Measurements from ENCODE around the gene NR6A1.

NR6A1 gene

DNA sequence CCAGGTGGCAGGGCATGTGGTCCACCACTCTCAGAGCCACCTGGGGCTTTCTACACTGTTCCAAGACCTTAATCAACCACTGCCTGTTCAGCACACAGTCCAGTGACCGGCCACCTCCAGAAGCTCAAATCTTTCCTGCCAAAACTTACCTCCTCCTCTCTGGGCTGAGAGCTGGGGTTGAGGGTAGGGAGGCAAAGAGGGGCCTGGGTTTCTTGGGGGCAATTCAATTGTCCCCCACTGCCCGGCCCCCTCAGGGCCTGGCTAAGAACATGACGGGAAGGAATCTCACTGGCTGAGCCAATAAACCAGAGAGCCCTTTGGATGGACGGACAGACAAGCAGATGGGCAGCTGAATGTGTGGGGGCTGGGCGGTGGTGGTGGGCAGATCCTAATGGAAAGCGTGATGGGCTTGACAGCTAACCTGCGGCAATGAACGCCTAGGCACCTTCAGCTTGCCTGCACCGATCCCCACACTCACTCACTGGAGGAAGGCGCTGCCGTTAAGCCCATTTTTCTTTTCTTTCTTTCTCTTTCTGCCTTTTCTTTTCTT, 269.3 kb downstream of the NR6A1 start:
- no peak for DNase-seq

GRCh38 chr9:124500796-124501611, 270.1 kb downstream of the NR6A1 start:
- WGBS (ENCODE audit: extremely low coverage, insufficient coverage, low lambda C conversion rate): no CpG with 5 or more reads among the region's 12 CpGs
- no peak overlapping the region for H2AK5ac ChIP-seq (ENCODE audit: low read length)
- H3K79me1 ChIP-seq (ENCODE audit: low read length): no peaks in the 10 kb centered on the region
- no peaks in the 10 kb centered on the region for H3K36me3 ChIP-seq (ENCODE audit: control insufficient read depth, insufficient read depth, low read length)
- H3K4me3 ChIP-seq (ENCODE audit: low read length): no peak overlapping the region
- H3K23ac ChIP-seq (ENCODE audit: low read length): no peak overlapping the region
- H3K27ac ChIP-seq (ENCODE audit: low read depth, low read length): no peak overlapping the region
- no peak overlapping the region for H4K8ac ChIP-seq (ENCODE audit: low read depth, low read length)
- peak; percentile 43 for DNase-seq
- H3K79me2 ChIP-seq (ENCODE audit: control insufficient read depth, insufficient read depth, low read length): no peaks in the 10 kb centered on the region
- no peak overlapping the region for H2BK5ac ChIP-seq (ENCODE audit: low read length)
- H2BK15ac ChIP-seq (replicated peaks; ENCODE audit: low read depth): no peak overlapping the region
- no peaks in the 10 kb centered on the region for H3K4me1 ChIP-seq (ENCODE audit: control insufficient read depth, low read depth, low read length)
- no peak overlapping the region for H3K18ac ChIP-seq (ENCODE audit: low read length)
- H2BK120ac ChIP-seq (ENCODE audit: low read depth, low read length): no peak overlapping the region
- no peak overlapping the region for H3K9ac ChIP-seq (ENCODE audit: low read length)
- no peak overlapping the region for H3K4me2 ChIP-seq (ENCODE audit: low read length)
- H3K27me3 ChIP-seq (ENCODE audit: insufficient read depth, low read length, poor library complexity): peaks cover 31% of the 10 kb centered on the region
- no peak overlapping the region for H4K5ac ChIP-seq (ENCODE audit: low read length)
- H3K4ac ChIP-seq (ENCODE audit: low read depth, low read length): no peak overlapping the region
- no peak overlapping the region for H3K56ac ChIP-seq (ENCODE audit: low read length)

More for the DNA sequence above, 269.3 kb downstream of the NR6A1 start:
- Histone ChIP-seq H3K4me2 (ENCODE audit: low read length) (no peak overlapping the region), H3K79me1 (ENCODE audit: low read length) (no peaks in the 10 kb centered on the region), H3K4ac (ENCODE audit: low read depth, low read length) (no peak overlapping the region), H4K5ac (ENCODE audit: low read length) (no peak overlapping the region), H2AK5ac (ENCODE audit: low read length) (no peak overlapping the region), H2BK120ac (ENCODE audit: low read depth, low read length) (no peak overlapping the region), H3K36me3 (ENCODE audit: control insufficient read depth, insufficient read depth, low read length) (no peaks in the 10 kb centered on the region), H3K4me1 (ENCODE audit: control insufficient read depth, low read depth, low read length) (no peaks in the 10 kb centered on the region), H3K27me3 (ENCODE audit: insufficient read depth, low read length, poor library complexity) (peaks cover 31% of the 10 kb centered on the region), H3K79me2 (ENCODE audit: control insufficient read depth, insufficient read depth, low read length) (no peaks in the 10 kb centered on the region), H2BK15ac (replicated peaks; ENCODE audit: low read depth) (no peak overlapping the region), H3K4me3 (ENCODE audit: low read length) (no peak overlapping the region), H3K56ac (ENCODE audit: low read length) (no peak overlapping the region), H3K9ac (ENCODE audit: low read length) (no peak overlapping the region), H3K27ac (ENCODE audit: low read depth, low read length) (no peak overlapping the region), H4K8ac (ENCODE audit: low read depth, low read length) (no peak overlapping the region), H3K23ac (ENCODE audit: low read length) (no peak overlapping the region), H3K18ac (ENCODE audit: low read length) (no peak overlapping the region), H2BK5ac (ENCODE audit: low read length) (no peak overlapping the region)
- no CpG with 5 or more reads among the region's 11 CpGs for WGBS (ENCODE audit: extremely low coverage, insufficient coverage, low lambda C conversion rate)

DNA sequence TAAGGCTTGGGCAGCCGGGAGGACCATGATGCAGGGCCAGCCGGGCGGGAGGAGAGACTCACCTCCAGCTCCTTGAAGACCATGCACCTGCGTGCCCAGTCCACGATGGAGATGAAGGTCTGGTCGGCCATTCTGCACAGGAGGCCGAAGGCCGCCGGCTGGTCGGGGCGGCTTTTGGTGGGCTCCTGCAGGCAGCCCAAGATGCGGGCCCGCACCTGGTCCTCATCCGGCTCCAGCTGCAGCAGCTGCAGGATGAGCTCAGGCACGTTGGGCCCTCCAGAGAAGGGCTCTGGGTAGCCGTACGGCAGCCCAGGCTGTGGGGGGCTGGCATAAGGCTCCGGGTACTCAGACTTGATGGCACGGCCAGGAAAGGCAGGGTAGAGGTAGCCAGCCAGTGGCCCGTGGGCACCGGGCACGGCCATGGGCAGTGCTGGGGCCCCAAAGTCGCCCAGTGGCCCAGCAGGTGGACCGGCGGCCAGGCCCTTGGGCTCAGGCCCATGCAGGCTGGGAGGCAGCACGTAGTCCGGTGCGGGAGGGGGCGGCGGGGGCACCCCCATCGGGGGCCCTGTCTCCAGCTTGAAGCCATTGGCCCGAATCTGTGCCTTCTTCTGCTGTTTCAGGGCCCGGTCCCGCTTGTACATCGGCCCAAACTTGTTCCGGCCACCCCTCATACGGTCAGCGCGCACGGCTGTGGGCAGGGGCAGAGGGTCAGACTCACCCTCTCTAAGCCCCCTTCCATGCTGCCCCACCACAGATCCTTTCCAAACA, 270.9 kb downstream of the NR6A1 start:
- Histone ChIP-seq H3K79me2 (ENCODE audit: control insufficient read depth, insufficient read depth, low read length) (no peaks in the 10 kb centered on the region), H3K79me1 (ENCODE audit: low read length) (no peaks in the 10 kb centered on the region), H3K4me2 (ENCODE audit: low read length) (no peak overlapping the region), H4K5ac (ENCODE audit: low read length) (no peak overlapping the region), H3K56ac (ENCODE audit: low read length) (no peak overlapping the region), H2BK120ac (ENCODE audit: low read depth, low read length) (no peak overlapping the region), H3K36me3 (ENCODE audit: control insufficient read depth, insufficient read depth, low read length) (no peaks in the 10 kb centered on the region), H2BK15ac (replicated peaks; ENCODE audit: low read depth) (no peak overlapping the region), H3K27me3 (ENCODE audit: insufficient read depth, low read length, poor library complexity) (peaks cover 27% of the 10 kb centered on the region), H3K9ac (ENCODE audit: low read length) (no peak overlapping the region), H3K18ac (ENCODE audit: low read length) (no peak overlapping the region), H2BK5ac (ENCODE audit: low read length) (no peak overlapping the region), H3K4ac (ENCODE audit: low read depth, low read length) (no peak overlapping the region), H3K4me1 (ENCODE audit: control insufficient read depth, low read depth, low read length) (no peaks in the 10 kb centered on the region), H3K23ac (ENCODE audit: low read length) (no peak overlapping the region), H3K4me3 (ENCODE audit: low read length) (no peak overlapping the region), H4K8ac (ENCODE audit: low read depth, low read length) (no peak overlapping the region), H2AK5ac (ENCODE audit: low read length) (no peak overlapping the region), H3K27ac (ENCODE audit: low read depth, low read length) (no peak overlapping the region)
- DNase-seq: no peak
- WGBS (ENCODE audit: extremely low coverage, insufficient coverage, low lambda C conversion rate): no CpG with 5 or more reads among the region's 40 CpGs

GRCh38 chr9:124499216-124499615, 271.9 kb downstream of the NR6A1 start:
- H3K4me2 ChIP-seq (ENCODE audit: low read length): no peak overlapping the region
- no peak overlapping the region for H3K27ac ChIP-seq (ENCODE audit: low read depth, low read length)
- H3K4me3 ChIP-seq (ENCODE audit: low read length): no peak overlapping the region
- H3K23ac ChIP-seq (ENCODE audit: low read length): no peak overlapping the region
- H4K5ac ChIP-seq (ENCODE audit: low read length): no peak overlapping the region
- no peak overlapping the region for H2AK5ac ChIP-seq (ENCODE audit: low read length)
- H3K79me2 ChIP-seq (ENCODE audit: control insufficient read depth, insufficient read depth, low read length): no peaks in the 10 kb centered on the region
- no peak overlapping the region for H3K18ac ChIP-seq (ENCODE audit: low read length)
- H3K27me3 ChIP-seq (ENCODE audit: insufficient read depth, low read length, poor library complexity): peaks cover 20% of the 10 kb centered on the region
- no peak overlapping the region for H2BK15ac ChIP-seq (replicated peaks; ENCODE audit: low read depth)
- no peak for DNase-seq
- H4K8ac ChIP-seq (ENCODE audit: low read depth, low read length): no peak overlapping the region
- H2BK120ac ChIP-seq (ENCODE audit: low read depth, low read length): no peak overlapping the region
- H3K79me1 ChIP-seq (ENCODE audit: low read length): no peaks in the 10 kb centered on the region
- H3K36me3 ChIP-seq (ENCODE audit: control insufficient read depth, insufficient read depth, low read length): no peaks in the 10 kb centered on the region
- H3K56ac ChIP-seq (ENCODE audit: low read length): no peak overlapping the region
- H3K4me1 ChIP-seq (ENCODE audit: control insufficient read depth, low read depth, low read length): no peaks in the 10 kb centered on the region
- no peak overlapping the region for H3K9ac ChIP-seq (ENCODE audit: low read length)
- WGBS (ENCODE audit: extremely low coverage, insufficient coverage, low lambda C conversion rate): no CpG with 5 or more reads among the region's 3 CpGs
- H3K4ac ChIP-seq (ENCODE audit: low read depth, low read length): no peak overlapping the region
- no peak overlapping the region for H2BK5ac ChIP-seq (ENCODE audit: low read length)

- WGBS (ENCODE audit: extremely low coverage, insufficient coverage, low lambda C conversion rate): no CpG with 5 or more reads among the region's 15 CpGs
- no peak overlapping the region for H3K4me3 ChIP-seq (ENCODE audit: low read length)
- no peak overlapping the region for H3K4me2 ChIP-seq (ENCODE audit: low read length)
- H3K79me2 ChIP-seq (ENCODE audit: control insufficient read depth, insufficient read depth, low read length): no peaks in the 10 kb centered on the region
- no peak overlapping the region for H2BK5ac ChIP-seq (ENCODE audit: low read length)
- no peaks in the 10 kb centered on the region for H3K36me3 ChIP-seq (ENCODE audit: control insufficient read depth, insufficient read depth, low read length)
- no peak overlapping the region for H4K5ac ChIP-seq (ENCODE audit: low read length)
- DNase-seq: no peak
- no peak overlapping the region for H3K27ac ChIP-seq (ENCODE audit: low read depth, low read length)
- no peak overlapping the region for H3K4ac ChIP-seq (ENCODE audit: low read depth, low read length)
- H3K18ac ChIP-seq (ENCODE audit: low read length): no peak overlapping the region
- H4K8ac ChIP-seq (ENCODE audit: low read depth, low read length): no peak overlapping the region
- H2BK15ac ChIP-seq (replicated peaks; ENCODE audit: low read depth): no peak overlapping the region
- no peak overlapping the region for H3K23ac ChIP-seq (ENCODE audit: low read length)
- no peak overlapping the region for H2BK120ac ChIP-seq (ENCODE audit: low read depth, low read length)
- H2AK5ac ChIP-seq (ENCODE audit: low read length): no peak overlapping the region
- H3K4me1 ChIP-seq (ENCODE audit: control insufficient read depth, low read depth, low read length): no peaks in the 10 kb centered on the region
- no peaks in the 10 kb centered on the region for H3K79me1 ChIP-seq (ENCODE audit: low read length)
- peaks cover 14% of the 10 kb centered on the region for H3K27me3 ChIP-seq (ENCODE audit: insufficient read depth, low read length, poor library complexity)
- H3K56ac ChIP-seq (ENCODE audit: low read length): no peak overlapping the region
- no peak overlapping the region for H3K9ac ChIP-seq (ENCODE audit: low read length)
Measured at GRCh38 chr9:124498499-124499146, 272.5 kb downstream of the NR6A1 start.

Data from mesendoderm (in vitro differentiated cells).